Type B pancreatic cell (in vitro differentiated cells): ENCODE data around the gene TBRG4. TPM values are rescaled to one million over a fixed set of nuclear protein-coding genes. Genes with fewer than 3 reads are reported as not detected.
"Not testable (repeated sequence)": the region's sequence is repeated elsewhere in the genome, so short reads cannot be mapped to it uniquely, and the experiment has no call there.

Source experiments
- DNase-seq: peaks from one replicate; pipeline ENCODE4 v3.0.0; 2021; ENCODE audit warnings: mixed read lengths; ENCODE audit not compliant: unreplicated experiment; ENCODE audit errors: extremely low spot score
- H3K27ac Mint-ChIP-seq: 2 replicates; pipeline ENCODE4 v1.8.0; 2021; ENCODE audit warnings: mild to moderate bottlenecking, mixed read lengths
- H3K27me3 Mint-ChIP-seq: 2 replicates; pipeline ENCODE4 v1.8.0; 2021; ENCODE audit warnings: mixed read lengths
- H3K36me3 Mint-ChIP-seq: 2 replicates; pipeline ENCODE4 v1.8.0; 2021; ENCODE audit warnings: mixed read lengths
- H3K4me1 Mint-ChIP-seq: one replicate; pipeline ENCODE4 v1.8.0; 2021; ENCODE audit warnings: mixed read lengths; ENCODE audit not compliant: unreplicated experiment
- H3K4me3 Mint-ChIP-seq: 2 replicates; pipeline ENCODE4 v1.8.0; 2021; ENCODE audit warnings: mild to moderate bottlenecking, mixed read lengths
- H3K9me3 Mint-ChIP-seq: 2 replicates; pipeline ENCODE4 v1.8.0; 2021; ENCODE audit warnings: mixed read lengths
- total RNA-seq: library from RNA; stranded (reverse); gene quantifications from 2 replicates; pipeline ENCODE4 v1.2.1, GENCODE V29; 2021; ENCODE audit warnings: low replicate concordance
- TF ChIP-seq, protein P1 (sequence below): fragments of 200-600 bp; sonication (generic); conservative IDR thresholded peaks from 2 replicates; pipeline ENCODE4 v1.5.0; 2021; ENCODE audit warnings: antibody characterized with exemption, mild to moderate bottlenecking

The TBRG4 gene
- total RNA-seq, 1 donor from 2014 or later = 88.2 TPM

GRCh38 chr7:45157653-45158401 lies 46.3 kb upstream of the TBRG4 start, which contains the start of gene RAMP3:
TSS of gene RAMP3 (plus strand) at chr7:45157791. CDS start at chr7:45157829, 38 bp downstream.
- no peak within 1 kb of the TSS for H3K4me3 Mint-ChIP-seq

DNA sequence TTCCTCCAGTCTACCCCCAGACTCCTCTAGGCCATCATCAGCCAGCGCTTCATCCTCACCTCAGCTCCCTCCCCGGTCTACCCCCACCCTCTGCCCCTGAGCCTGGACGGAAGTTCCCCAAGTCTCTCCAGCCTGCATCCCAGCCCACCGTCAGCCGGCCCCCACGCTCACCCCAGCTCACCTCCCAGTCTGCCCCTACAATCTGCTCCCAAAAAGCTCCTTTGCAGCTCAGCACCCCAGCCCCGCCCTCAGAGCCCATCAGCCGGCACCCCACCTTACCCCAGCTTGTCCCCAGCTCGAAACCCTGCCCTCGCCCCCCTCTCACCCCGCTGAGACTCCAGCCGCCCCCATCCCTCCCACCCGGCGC lies 45.8 kb upstream of the TBRG4 start:
- Mint-ChIP-seq H3K27ac (no peak overlapping the region), H3K27me3 (peaks cover 70% of the 10 kb centered on the region), H3K9me3 (peaks cover 6% of the 10 kb centered on the region), H3K4me1 (no peaks in the 10 kb centered on the region), H3K36me3 (peaks cover 5% of the 10 kb centered on the region), H3K4me3 (no peak overlapping the region)
- TF ChIP-seq, protein P1, sequence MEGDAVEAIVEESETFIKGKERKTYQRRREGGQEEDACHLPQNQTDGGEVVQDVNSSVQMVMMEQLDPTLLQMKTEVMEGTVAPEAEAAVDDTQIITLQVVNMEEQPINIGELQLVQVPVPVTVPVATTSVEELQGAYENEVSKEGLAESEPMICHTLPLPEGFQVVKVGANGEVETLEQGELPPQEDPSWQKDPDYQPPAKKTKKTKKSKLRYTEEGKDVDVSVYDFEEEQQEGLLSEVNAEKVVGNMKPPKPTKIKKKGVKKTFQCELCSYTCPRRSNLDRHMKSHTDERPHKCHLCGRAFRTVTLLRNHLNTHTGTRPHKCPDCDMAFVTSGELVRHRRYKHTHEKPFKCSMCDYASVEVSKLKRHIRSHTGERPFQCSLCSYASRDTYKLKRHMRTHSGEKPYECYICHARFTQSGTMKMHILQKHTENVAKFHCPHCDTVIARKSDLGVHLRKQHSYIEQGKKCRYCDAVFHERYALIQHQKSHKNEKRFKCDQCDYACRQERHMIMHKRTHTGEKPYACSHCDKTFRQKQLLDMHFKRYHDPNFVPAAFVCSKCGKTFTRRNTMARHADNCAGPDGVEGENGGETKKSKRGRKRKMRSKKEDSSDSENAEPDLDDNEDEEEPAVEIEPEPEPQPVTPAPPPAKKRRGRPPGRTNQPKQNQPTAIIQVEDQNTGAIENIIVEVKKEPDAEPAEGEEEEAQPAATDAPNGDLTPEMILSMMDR = no peak
- no peak for DNase-seq

More at GRCh38 chr7:45157653-45158401, 46.3 kb upstream of the TBRG4 start, which contains the start of gene RAMP3:
- Mint-ChIP-seq H3K27ac (no peak within 1 kb of the TSS), H3K4me1 (no peaks in the 10 kb centered on the region), H3K9me3 (peaks cover 6% of the 10 kb centered on the region), H3K36me3 (peaks cover 5% of the 10 kb centered on the region), H3K27me3 (peaks cover 69% of the 10 kb centered on the region)
- TF ChIP-seq, protein P1 = no peak
- DNase-seq = no peak

- Mint-ChIP-seq H3K4me1 (no peaks in the 10 kb centered on the region), H3K27ac (no peak overlapping the region), H3K9me3 (peaks cover 6% of the 10 kb centered on the region), H3K27me3 (peaks cover 68% of the 10 kb centered on the region), H3K36me3 (peaks cover 5% of the 10 kb centered on the region), H3K4me3 (no peak overlapping the region)
- no peak for DNase-seq
- TF ChIP-seq, protein P1 = no peak
Observed at GRCh38 chr7:45156516-45157272, 45.2 kb upstream of the TBRG4 start.

GRCh38 chr7:45155941-45156340 lies 44.4 kb upstream of the TBRG4 start:
- no peaks in the 10 kb centered on the region for H3K4me1 Mint-ChIP-seq
- DNase-seq = no peak
- H3K9me3 Mint-ChIP-seq = peaks cover 6% of the 10 kb centered on the region
- H3K4me3 Mint-ChIP-seq = no peak overlapping the region
- peaks cover 66% of the 10 kb centered on the region for H3K27me3 Mint-ChIP-seq
- H3K36me3 Mint-ChIP-seq = peaks cover 5% of the 10 kb centered on the region
- TF ChIP-seq, protein P1 = no peak
- no peak overlapping the region for H3K27ac Mint-ChIP-seq

DNA sequence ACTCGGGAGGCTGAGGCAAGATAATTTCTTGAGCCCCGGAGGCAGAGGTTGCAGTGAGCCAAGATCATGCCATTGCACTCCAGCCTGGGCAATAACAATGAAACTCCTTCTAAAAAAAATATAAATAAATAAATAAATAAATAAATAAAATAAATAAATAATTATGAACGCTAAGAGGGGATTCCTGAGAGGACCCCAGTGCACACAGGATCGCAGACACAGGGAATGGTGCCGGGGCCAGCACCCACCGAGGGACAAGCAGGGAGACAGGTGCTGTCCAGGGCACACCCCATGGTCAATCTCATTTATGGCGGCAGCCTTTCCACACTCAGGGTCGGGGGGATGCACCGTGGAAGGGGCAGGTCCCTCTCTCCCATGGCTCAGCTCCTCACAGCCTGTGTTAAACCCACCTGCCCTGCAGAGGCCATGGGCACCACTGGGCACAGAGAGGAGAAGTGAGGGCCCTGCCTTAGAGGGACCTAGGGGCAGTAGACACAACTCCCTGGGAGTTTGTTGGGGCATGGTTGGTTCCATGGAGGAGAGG lies 43.9 kb upstream of the TBRG4 start:
- H3K4me3 Mint-ChIP-seq = no peak overlapping the region
- H3K27ac Mint-ChIP-seq = no peak overlapping the region
- peaks cover 66% of the 10 kb centered on the region for H3K27me3 Mint-ChIP-seq
- peaks cover 5% of the 10 kb centered on the region for H3K36me3 Mint-ChIP-seq
- peaks cover 6% of the 10 kb centered on the region for H3K9me3 Mint-ChIP-seq
- TF ChIP-seq, protein P1 = no peak
- H3K4me1 Mint-ChIP-seq = no peaks in the 10 kb centered on the region
- no peak for DNase-seq

GRCh38 chr7:45153861-45154260 lies 42.4 kb upstream of the TBRG4 start:
- not testable (repeated sequence) for H3K4me3 Mint-ChIP-seq

More at GRCh38 chr7:45153861-45154260, 42.4 kb upstream of the TBRG4 start:
- DNase-seq, H3K9me3 Mint-ChIP-seq, H3K27ac Mint-ChIP-seq, H3K36me3 Mint-ChIP-seq, H3K4me1 Mint-ChIP-seq: not testable (repeated sequence)
- H3K27me3 Mint-ChIP-seq = peaks cover 57% of the 10 kb centered on the region
